ENCODE results near the gene PDCL2.

The PDCL2 gene

GRCh38 chr4:55534306-55534705 is 57.7 kb downstream of the PDCL2 start:
- no peak for DNase-seq

DNA sequence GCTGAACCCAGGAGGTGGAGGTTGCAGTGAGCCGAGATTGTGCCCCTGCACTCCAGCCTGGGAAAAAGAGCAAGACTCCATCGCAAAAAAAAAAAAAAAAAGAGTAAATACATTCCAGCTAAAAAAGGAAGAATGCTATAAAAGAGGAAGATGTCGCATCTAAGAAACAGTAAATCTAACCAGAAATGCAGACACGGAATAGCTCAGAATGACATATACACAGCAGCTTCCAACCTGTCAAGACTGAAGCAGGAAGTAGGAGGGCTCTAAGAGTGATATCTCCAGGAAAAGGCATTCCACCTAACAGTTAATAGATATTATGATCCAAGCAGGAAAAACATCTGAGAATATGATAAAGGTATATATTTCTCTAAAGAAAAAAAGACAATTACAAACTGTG is 61.4 kb downstream of the PDCL2 start:
- DNase-seq, result no peak

DNA sequence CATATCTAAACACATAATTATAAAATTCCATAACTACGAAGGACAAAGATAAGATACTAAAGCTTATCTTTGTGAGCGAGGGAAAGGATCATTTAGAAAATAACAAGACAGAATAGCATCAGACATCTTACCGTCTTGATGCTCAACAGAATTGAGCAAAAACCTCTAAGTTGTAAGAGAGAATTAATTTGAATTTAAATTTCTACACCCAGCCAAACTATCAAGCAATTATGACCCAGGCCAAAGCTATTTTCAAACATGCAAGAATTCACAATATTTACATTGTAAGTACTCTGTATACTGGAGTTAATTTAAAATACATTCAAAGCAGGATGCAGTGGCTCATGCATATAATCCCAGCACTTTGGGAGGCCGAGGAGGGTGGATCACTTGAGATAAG is 61.9 kb downstream of the PDCL2 start:
- no peak for DNase-seq

GRCh38 chr4:55528491-55528890 is 63.6 kb downstream of the PDCL2 start:
- DNase-seq, result no peak

- DNase-seq, result no peak
Measured at GRCh38 chr4:55524844-55525571, 67.0 kb downstream of the PDCL2 start.

GRCh38 chr4:55518442-55518841 is 73.6 kb downstream of the PDCL2 start:
- no peak for DNase-seq

GRCh38 chr4:55517526-55518229 is 74.4 kb downstream of the PDCL2 start:
- no peak for DNase-seq

GRCh38 chr4:55512922-55513571 is 79.0 kb downstream of the PDCL2 start:
- no peak for DNase-seq

DNA sequence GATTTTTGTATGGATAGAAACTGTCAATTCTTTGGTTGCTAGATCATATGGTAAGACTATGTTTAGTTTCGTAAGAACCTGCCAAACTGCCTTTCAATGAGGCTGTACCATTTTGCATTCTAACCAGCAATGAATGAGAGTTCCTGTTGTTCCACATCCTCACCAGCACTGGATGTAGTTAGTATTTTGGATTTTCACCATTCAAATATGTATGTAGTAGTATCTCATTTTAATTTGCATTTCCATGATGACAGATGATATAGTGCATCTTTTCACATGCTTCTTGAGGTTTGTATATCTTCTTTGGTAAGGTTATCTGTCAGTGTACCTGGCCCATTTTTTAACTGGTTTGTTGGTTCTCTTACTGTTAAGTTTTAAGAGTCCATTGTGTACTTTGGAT is 80.0 kb downstream of the PDCL2 start:
- DNase-seq, result no peak

GRCh38 chr4:55510685-55511084 is 81.4 kb downstream of the PDCL2 start:
- no peak for DNase-seq

DNA sequence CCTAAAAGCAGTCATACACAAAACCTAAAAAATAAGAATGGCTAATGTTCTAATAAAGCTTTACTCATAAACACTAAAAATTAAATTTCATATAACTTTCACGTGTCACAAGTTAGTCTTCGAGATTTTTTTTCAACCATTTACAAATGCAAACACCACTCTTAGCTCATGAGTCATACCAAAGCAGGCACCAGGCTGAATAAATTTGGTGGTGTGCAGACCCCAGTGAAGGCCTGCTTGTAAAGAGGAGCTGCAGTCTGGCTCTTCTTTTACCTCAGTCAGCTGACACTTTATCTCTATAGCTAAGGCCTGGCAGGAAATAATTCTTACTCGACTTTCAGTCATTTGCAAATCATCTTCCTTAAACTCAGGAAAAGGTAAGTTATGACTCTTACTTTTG is 82.8 kb downstream of the PDCL2 start:
- DNase-seq, result no peak

GRCh38 chr4:55507612-55508011 is 84.4 kb downstream of the PDCL2 start:
- DNase-seq, result no peak
